K562 (cell line): ENCODE results near the gene RHBDF2. TPM values are rescaled to one million over a fixed set of nuclear protein-coding genes. Genes with fewer than 3 reads are reported as not detected.

Experiments used
- BCOR ChIP-seq: fragments of 450-650 bp; IDR thresholded peaks from 2 replicates; pipeline ENCODE4 v1.6.1; 2016
- CBFA2T3 ChIP-seq: fragments of 450-650 bp; IDR thresholded peaks from 2 replicates; pipeline ENCODE4 v1.6.1; 2017
- CBFB ChIP-seq: sonication (generic); formaldehyde crosslinking; IDR thresholded peaks from 2 replicates; pipeline ENCODE4 v1.4.0; 2020; ENCODE audit warnings: mild to moderate bottlenecking, missing genetic modification reagents
- CLOCK ChIP-seq: fragments of 250-450 bp; sonication (Bioruptor Pico); IDR thresholded peaks from 2 replicates; pipeline ENCODE4 v1.4.0; 2020; ENCODE audit warnings: mild to moderate bottlenecking, moderate library complexity, borderline replicate concordance
- CTCF ChIP-seq, 3 experiments: IDR thresholded peaks in 2 of 3; conservative IDR thresholded peaks in 1 of 3; 2 replicates each; pipeline ENCODE4 v1.5.1; 2011 to 2012; ENCODE audit warnings: low read length in 3 of 3, mild to moderate bottlenecking in 3 of 3, control low read depth in 2 of 3, improper control_type of control experiment in 1 of 3, inconsistent platforms in 1 of 3, low read depth in 1 of 3, mixed read lengths in 1 of 3, moderate library complexity in 1 of 3; ENCODE audit not compliant: insufficient read depth in 2 of 3
- HDAC3 ChIP-seq: fragments of 450-650 bp; IDR thresholded peaks from 2 replicates; pipeline ENCODE4 v1.6.1; 2018; ENCODE audit warnings: borderline replicate concordance, mild to moderate bottlenecking, moderate library complexity; ENCODE audit not compliant: partially characterized antibody
- MAFG ChIP-seq: fragments of 450-650 bp; conservative IDR thresholded peaks from 2 replicates; pipeline ENCODE4 v1.6.1; 2016; ENCODE audit warnings: missing genetic modification characterization, missing compliant biosample characterization
- MCM5 ChIP-seq: fragments of 450-650 bp; IDR thresholded peaks from 2 replicates; pipeline ENCODE4 v1.6.1; 2016; ENCODE audit warnings: low read depth
- MXI1 ChIP-seq: IDR thresholded peaks from 2 replicates; pipeline ENCODE4 v1.6.1; 2011; ENCODE audit warnings: low read depth, mild to moderate bottlenecking, improper control_type of control experiment, low read length
- NFRKB ChIP-seq: fragments of 450-650 bp; IDR thresholded peaks from 2 replicates; pipeline ENCODE4 v1.6.1; 2016; ENCODE audit warnings: low read depth
- PHF8 ChIP-seq: fragments of 200-600 bp; sonication (generic); IDR thresholded peaks from 2 replicates; pipeline ENCODE4 v1.6.1; 2012; ENCODE audit warnings: mixed run types, mild to moderate bottlenecking, inconsistent platforms, low read length, moderate library complexity, borderline replicate concordance
- RBM15 ChIP-seq: fragments of 200-400 bp; formaldehyde crosslinking; IDR thresholded peaks from 2 replicates; pipeline ENCODE4 v1.6.1; 2018; ENCODE audit warnings: mild to moderate bottlenecking, low read length, moderate library complexity; ENCODE audit not compliant: insufficient read depth
- SLC30A9 ChIP-seq: fragments of 250-450 bp; sonication (Bioruptor Pico); IDR thresholded peaks from 2 replicates; pipeline ENCODE4 v1.8.0; 2022; ENCODE audit warnings: mild to moderate bottlenecking, moderate library complexity
- STAT5B ChIP-seq: fragments of 250-450 bp; sonication (Bioruptor Pico); IDR thresholded peaks from 2 replicates; pipeline ENCODE4 v1.8.0; 2021; ENCODE audit warnings: mild to moderate bottlenecking, inconsistent platforms
- TAF15 ChIP-seq: fragments of 200-400 bp; formaldehyde crosslinking; IDR thresholded peaks from 2 replicates; pipeline ENCODE4 v1.6.1; 2017; ENCODE audit warnings: mild to moderate bottlenecking, low read depth, low read length, moderate library complexity
- TAF7 ChIP-seq: fragments of 450-650 bp; IDR thresholded peaks from 2 replicates; pipeline ENCODE4 v1.6.1; 2016; ENCODE audit warnings: missing genetic modification characterization, missing compliant biosample characterization
- TSC22D4 ChIP-seq: fragments of 450-650 bp; IDR thresholded peaks from 2 replicates; pipeline ENCODE4 v1.6.1; 2016; ENCODE audit warnings: missing genetic modification characterization, missing biosample characterization, control low read depth
- ZC3H8 ChIP-seq: fragments of 450-650 bp; IDR thresholded peaks from 2 replicates; pipeline ENCODE4 v1.6.1; 2017
- ZNF134 ChIP-seq: fragments of 250-450 bp; sonication (Bioruptor Pico); conservative IDR thresholded peaks from 2 replicates; pipeline ENCODE4 v1.4.0; 2020
- ZNF239 ChIP-seq: fragments of 250-450 bp; sonication (Bioruptor Pico); IDR thresholded peaks from 2 replicates; pipeline ENCODE4 v1.4.0; 2020; ENCODE audit warnings: mild to moderate bottlenecking
- ZNF282 ChIP-seq: sonication (generic); formaldehyde crosslinking; IDR thresholded peaks from 2 replicates; pipeline ENCODE4 v1.8.1; 2023; ENCODE audit warnings: missing genetic modification reagents
- ZNF764 ChIP-seq: fragments of 250-450 bp; sonication (Bioruptor Pico); IDR thresholded peaks from 2 replicates; pipeline ENCODE4 v1.4.0; 2020; ENCODE audit warnings: low read depth, mild to moderate bottlenecking, moderate library complexity
- ZNF766 ChIP-seq: fragments of 200-800 bp; sonication (Bioruptor generic); conservative IDR thresholded peaks from 2 replicates; pipeline ENCODE4 v1.6.1; 2016; ENCODE audit warnings: missing genetic modification characterization, missing compliant biosample characterization
- polyA plus RNA-seq, 8 experiments: library from polyadenylated mRNA; depleted of rRNA in 4 of 8; stranded (reverse) in 5 of 8; unstranded in 3 of 8; fragments of >200 nt; fragmentation: Nextera tagmentation in 2 of 8; fragmentation: Illumina TruSeq in 1 of 8; extraction: Ambion mirVana in 2 of 8; extraction: Trizol in 1 of 8; gene quantifications; 2 replicates each; pipeline versions ENCODE4 v1.2.1 to v1.2.3, GENCODE V29; 2011 to 2014; ENCODE audit warnings: inconsistent platforms in 1 of 8, missing spikeins in 1 of 8
- total RNA-seq, 7 experiments: library from RNA; depleted of rRNA in 6 of 7; stranded (reverse); fragments of >200 nt in 6 of 7; fragmentation: Illumina TruSeq in 2 of 7; extraction: Trizol in 2 of 7; gene quantifications; 2 replicates each; pipeline versions ENCODE4 v1.2.1 to v1.2.3, GENCODE V29; 2011 to 2021; ENCODE audit warnings: low replicate concordance in 1 of 7
- TF ChIP-seq, protein P1 (sequence below): fragments of 450-650 bp; formaldehyde crosslinking; IDR thresholded peaks from 2 replicates; pipeline ENCODE4 v1.4.0; 2020; ENCODE audit warnings: mild to moderate bottlenecking, moderate library complexity

The RHBDF2 gene
- total and polyA plus RNA-seq, 9 of the 15 experiments (the other 6 are each of a cell fraction or from before 2014, with no cell fraction given): 0.04 to 2.8 (median 1.1) TPM

DNA sequence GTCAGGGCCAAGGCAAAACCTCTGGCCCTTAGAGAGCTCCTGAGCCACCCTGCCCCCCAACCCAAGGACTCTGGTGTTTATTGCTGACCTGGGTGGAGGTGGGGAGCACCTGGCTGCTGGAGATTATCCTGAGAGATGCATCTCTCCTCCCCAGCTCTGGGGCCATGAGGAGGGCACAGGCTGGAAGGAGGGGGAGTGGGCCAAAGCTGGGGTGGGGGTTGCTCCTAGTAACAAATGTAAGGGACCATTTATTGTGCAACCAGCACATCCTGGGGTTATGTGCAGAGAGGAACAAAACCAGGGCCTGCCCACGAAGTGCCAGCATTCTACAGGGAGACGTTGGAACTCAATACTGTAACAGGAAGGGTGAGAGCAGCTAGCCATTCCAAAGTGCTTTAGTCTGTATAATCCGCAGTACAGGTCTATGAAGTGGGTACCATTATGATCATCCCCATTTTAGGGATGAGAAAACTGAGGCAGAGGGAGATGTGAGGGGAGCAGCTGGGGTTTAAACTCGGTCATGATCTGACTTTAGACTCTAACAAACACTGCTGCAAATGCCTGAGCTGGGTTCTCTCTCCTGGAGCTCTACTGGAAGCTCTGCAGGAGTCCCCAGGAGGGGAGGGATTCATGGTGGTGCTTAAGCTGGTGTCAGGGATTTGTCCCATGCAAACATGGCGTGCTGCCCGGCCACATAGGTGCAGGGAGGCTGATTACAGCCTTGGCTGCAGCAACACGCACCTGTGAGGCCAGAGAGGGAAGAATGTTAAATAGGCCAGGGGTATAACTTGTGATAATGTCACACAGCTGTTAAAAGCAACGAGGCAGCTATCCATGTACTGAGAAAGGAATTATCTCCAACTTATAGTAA is 1.4 kb upstream of the RHBDF2 start (continued):
- TF ChIP-seq, protein P1, sequence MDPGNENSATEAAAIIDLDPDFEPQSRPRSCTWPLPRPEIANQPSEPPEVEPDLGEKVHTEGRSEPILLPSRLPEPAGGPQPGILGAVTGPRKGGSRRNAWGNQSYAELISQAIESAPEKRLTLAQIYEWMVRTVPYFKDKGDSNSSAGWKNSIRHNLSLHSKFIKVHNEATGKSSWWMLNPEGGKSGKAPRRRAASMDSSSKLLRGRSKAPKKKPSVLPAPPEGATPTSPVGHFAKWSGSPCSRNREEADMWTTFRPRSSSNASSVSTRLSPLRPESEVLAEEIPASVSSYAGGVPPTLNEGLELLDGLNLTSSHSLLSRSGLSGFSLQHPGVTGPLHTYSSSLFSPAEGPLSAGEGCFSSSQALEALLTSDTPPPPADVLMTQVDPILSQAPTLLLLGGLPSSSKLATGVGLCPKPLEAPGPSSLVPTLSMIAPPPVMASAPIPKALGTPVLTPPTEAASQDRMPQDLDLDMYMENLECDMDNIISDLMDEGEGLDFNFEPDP (CRISPR knock-in tag): no peak
- TF ChIP-seq BCOR (peak; percentile 92), ZC3H8 (no peak), MXI1 (no peak), ZNF134 (CRISPR knock-in tag) (no peak), ZNF282 (no peak), ZNF766 (CRISPR knock-in tag) (no peak), CBFB (no peak), TAF15 (no peak), ZNF764 (CRISPR knock-in tag) (no peak), SLC30A9 (no peak), MCM5 (no peak), PHF8 (no peak), NFRKB (no peak), RBM15 (no peak), STAT5B (no peak), TAF7 (no peak), HDAC3 (no peak), CLOCK (no peak), MAFG (tag) (no peak), TSC22D4 (tag) (no peak), CBFA2T3 (0 out of 2 replicates have a peak, but pooled peaks have one; percentile 5), CTCF (IDR thresholded peaks at IDR 0.05 in 2 of 3, conservative IDR thresholded peaks at IDR 0.05 in 1 of 3; ENCODE audit: insufficient read depth in 2 of 3, low read depth in 1 of 3, low read length in 3 of 3) (no peak), ZNF239 (CRISPR knock-in tag) (no peak)
